GM23338 (cell line): ENCODE results near the gene TRAPPC10. TPM values are rescaled to one million over a fixed set of nuclear protein-coding genes. Genes with fewer than 3 reads are reported as not detected.

Experiments
- ATAC-seq: fragments of 200-7000 bp; cut with Tn5 transposase; 3 replicates; pipeline ENCODE4 v1.9.1; 2020
- DNase-seq: peaks from one replicate; pipeline ENCODE4 v3.0.0-alpha.2; 2015; ENCODE audit warnings: low spot score
- H2AFZ ChIP-seq: fragments of 200-600 bp; sonication (generic); 2 replicates; pipeline ENCODE4 v1.8.0; 2016; ENCODE audit warnings: antibody characterized with exemption, mild to moderate bottlenecking, moderate library complexity
- H3F3A ChIP-seq: fragments of 200-600 bp; sonication (generic); replicated peaks from 2 replicates; pipeline ENCODE4 v1.8.0; 2017; ENCODE audit warnings: antibody characterized with exemption, mixed run types, low read depth
- H3K27ac ChIP-seq: fragments of 200-600 bp; sonication (generic); 2 replicates; pipeline ENCODE4 v1.6.1; 2016; ENCODE audit warnings: low read depth
- H3K27me3 ChIP-seq: fragments of 200-600 bp; sonication (generic); 2 replicates; pipeline ENCODE4 v1.8.0; 2016; ENCODE audit warnings: mild to moderate bottlenecking, mixed run types, moderate library complexity; ENCODE audit not compliant: insufficient read depth
- H3K36me3 ChIP-seq: fragments of 200-600 bp; sonication (generic); 2 replicates; pipeline ENCODE4 v1.8.0; 2016; ENCODE audit warnings: mild to moderate bottlenecking; ENCODE audit not compliant: insufficient read depth
- H3K4me1 ChIP-seq: fragments of 200-600 bp; sonication (generic); 2 replicates; pipeline ENCODE4 v1.8.0; 2016; ENCODE audit warnings: mild to moderate bottlenecking, moderate library complexity; ENCODE audit not compliant: insufficient read depth
- H3K4me2 ChIP-seq: fragments of 200-600 bp; sonication (generic); 2 replicates; pipeline ENCODE4 v1.7.1; 2017; ENCODE audit warnings: mixed run types
- H3K4me3 ChIP-seq: fragments of 200-600 bp; sonication (generic); 2 replicates; pipeline ENCODE4 v1.6.1; 2016; ENCODE audit warnings: mixed run types
- H3K79me2 ChIP-seq: fragments of 200-600 bp; sonication (generic); replicated peaks from 2 replicates; pipeline ENCODE4 v1.8.0; 2017; ENCODE audit warnings: mild to moderate bottlenecking; ENCODE audit not compliant: insufficient read depth
- H3K9me2 ChIP-seq: fragments of 200-600 bp; sonication (generic); 2 replicates; pipeline ENCODE4 v1.8.0; 2017; ENCODE audit not compliant: insufficient read depth
- H4K20me1 ChIP-seq: fragments of 200-600 bp; sonication (generic); replicated peaks from 2 replicates; pipeline ENCODE4 v1.8.0; 2017; ENCODE audit warnings: mild to moderate bottlenecking; ENCODE audit not compliant: insufficient read depth
- H3K27ac Mint-ChIP-seq: 2 replicates; pipeline ENCODE4 v1.8.0; 2020; ENCODE audit warnings: inconsistent platforms, mild to moderate bottlenecking, moderate library complexity, mixed read lengths
- H3K27me3 Mint-ChIP-seq: 3 replicates; pipeline ENCODE4 v1.8.0; 2022; ENCODE audit warnings: low read depth, mild to moderate bottlenecking, moderate library complexity, mixed read lengths, inconsistent platforms; ENCODE audit not compliant: insufficient read depth, poor library complexity
- H3K36me3 Mint-ChIP-seq: 3 replicates; pipeline ENCODE4 v1.8.0; 2021; ENCODE audit warnings: low read depth, mild to moderate bottlenecking, inconsistent platforms, moderate library complexity, mixed read lengths
- H3K4me1 Mint-ChIP-seq: 3 replicates; pipeline ENCODE4 v1.8.0; 2020; ENCODE audit warnings: mild to moderate bottlenecking, inconsistent platforms, mixed read lengths
- H3K4me3 Mint-ChIP-seq: 3 replicates; pipeline ENCODE4 v1.8.0; 2021; ENCODE audit warnings: moderate library complexity, mild to moderate bottlenecking, inconsistent platforms, mixed read lengths
- H3K9me3 Mint-ChIP-seq: 3 replicates; pipeline ENCODE4 v1.8.0; 2020; ENCODE audit warnings: moderate library complexity, mild to moderate bottlenecking, inconsistent platforms, mixed read lengths
- CREB1 ChIP-seq: fragments of 250-450 bp; sonication (Bioruptor Pico); IDR thresholded peaks from 2 replicates; pipeline ENCODE4 v1.5.0; 2020; ENCODE audit warnings: low read depth, mild to moderate bottlenecking, moderate library complexity
- CTCF ChIP-seq, 2 experiments: fragments of 200-600 bp in 1 of 2; sonication (generic) in 1 of 2; conservative IDR thresholded peaks; 2 replicates each; pipeline versions ENCODE4 v1.5.1 to v1.6.1; 2016 to 2017; ENCODE audit warnings: antibody characterized with exemption in 2 of 2, low read depth in 2 of 2, mild to moderate bottlenecking in 2 of 2, moderate library complexity in 1 of 2
- ETS1 ChIP-seq: IDR thresholded peaks from 2 replicates; pipeline ENCODE4 v1.6.1; 2016; ENCODE audit warnings: antibody characterized with exemption
- EZH2 ChIP-seq: fragments of 200-600 bp; sonication (generic); IDR thresholded peaks from one replicate; pipeline ENCODE4 v1.8.0; 2017; ENCODE audit warnings: antibody characterized with exemption, mild to moderate bottlenecking, low read depth; ENCODE audit not compliant: unreplicated experiment
- EZH2phosphoT487 ChIP-seq: fragments of 200-600 bp; sonication (generic); IDR thresholded peaks from one replicate; pipeline ENCODE4 v1.8.1; 2018; ENCODE audit warnings: antibody characterized with exemption; ENCODE audit not compliant: unreplicated experiment
- JUNB ChIP-seq: IDR thresholded peaks from one replicate; pipeline ENCODE4 v1.6.1; 2016; ENCODE audit warnings: antibody characterized with exemption; ENCODE audit not compliant: unreplicated experiment
- REST ChIP-seq: IDR thresholded peaks from one replicate; pipeline ENCODE4 v1.6.1; 2018; ENCODE audit warnings: antibody characterized with exemption; ENCODE audit not compliant: unreplicated experiment
- STAT1 ChIP-seq: IDR thresholded peaks from one replicate; pipeline ENCODE4 v1.6.1; 2016; ENCODE audit warnings: antibody characterized with exemption; ENCODE audit not compliant: unreplicated experiment
- ZNF114 ChIP-seq: fragments of 250-450 bp; sonication (Bioruptor Pico); IDR thresholded peaks from 2 replicates; pipeline ENCODE4 v1.5.0; 2020; ENCODE audit warnings: mild to moderate bottlenecking, moderate library complexity
- ZNF331 ChIP-seq: fragments of 250-450 bp; sonication (Bioruptor Pico); IDR thresholded peaks from 2 replicates; pipeline ENCODE4 v1.5.0; 2020; ENCODE audit warnings: low read depth, mild to moderate bottlenecking, moderate library complexity
- polyA plus RNA-seq: library from polyadenylated mRNA; unstranded; fragments of >200 nt; fragmentation: Nextera tagmentation; extraction: Ambion mirVana; gene quantifications from 2 replicates; pipeline ENCODE4 v1.2.1, GENCODE V29; 2016
- total RNA-seq: library from RNA; depleted of rRNA; stranded (reverse); fragments of >200 nt; shearing (Covaris generic); gene quantifications from 2 replicates; pipeline ENCODE4 v1.2.3, GENCODE V29; 2014

Gene TRAPPC10
- total and polyA plus RNA-seq, 2 experiments from 2014 or later: 14.0 to 27.1 TPM

- Mint-ChIP-seq H3K4me1 (no peaks in the 10 kb centered on the region), H3K4me3 (no peak overlapping the region), H3K27ac (no peak overlapping the region), H3K36me3 (no peaks in the 10 kb centered on the region), H3K27me3 (peaks cover 7% of the 10 kb centered on the region), H3K9me3 (peaks cover 4% of the 10 kb centered on the region; the same call in 2 of the 3 replicates)
- H3K36me3 ChIP-seq: no peaks in the 10 kb centered on the region
- H2AFZ ChIP-seq: no peak overlapping the region
- no peaks in the 10 kb centered on the region for H3K9me2 ChIP-seq
- H3K4me1 ChIP-seq: no peaks in the 10 kb centered on the region
- no peaks in the 10 kb centered on the region for H3K27me3 ChIP-seq
- no peak overlapping the region for H3K4me2 ChIP-seq
- no peak for TF ChIP-seq EZH2phosphoT487
- no peak for TF ChIP-seq ZNF114 (CRISPR knock-in tag)
- TF ChIP-seq STAT1: no peak
- no peak for TF ChIP-seq EZH2
- no peak for TF ChIP-seq REST
- no peak for TF ChIP-seq CREB1 (CRISPR knock-in tag)
- no peak for TF ChIP-seq CTCF (conservative IDR thresholded peaks at IDR 0.05; ENCODE audit: low read depth in 2 of 2)
- no peak for TF ChIP-seq ETS1
- TF ChIP-seq ZNF331: no peak
- no peak for DNase-seq
- H3F3A ChIP-seq: no peaks in the 10 kb centered on the region
- H3K27ac ChIP-seq: no peak overlapping the region
- ATAC-seq: no peak
- no peaks in the 10 kb centered on the region for H3K79me2 ChIP-seq
- no peak overlapping the region for H3K4me3 ChIP-seq
- H4K20me1 ChIP-seq: no peaks in the 10 kb centered on the region
Measured at GRCh38 chr21:43966946-43967512, 45.1 kb upstream of the TRAPPC10 start.

- Mint-ChIP-seq H3K27me3 (peaks cover 7% of the 10 kb centered on the region), H3K4me1 (no peaks in the 10 kb centered on the region), H3K9me3 (peaks cover 2% of the 10 kb centered on the region; the same call in 2 of the 3 replicates), H3K4me3 (no peak overlapping the region), H3K27ac (no peak overlapping the region), H3K36me3 (no peaks in the 10 kb centered on the region)
- Histone ChIP-seq H3K4me3 (no peak overlapping the region), H3K27me3 (no peaks in the 10 kb centered on the region), H3K4me1 (no peaks in the 10 kb centered on the region), H2AFZ (no peak overlapping the region), H3K27ac (no peak overlapping the region), H4K20me1 (no peaks in the 10 kb centered on the region), H3F3A (no peaks in the 10 kb centered on the region), H3K36me3 (no peaks in the 10 kb centered on the region), H3K79me2 (no peaks in the 10 kb centered on the region), H3K9me2 (no peaks in the 10 kb centered on the region), H3K4me2 (no peak overlapping the region)
- ATAC-seq (no peak), DNase-seq (no peak)
- TF ChIP-seq JUNB (no peak), EZH2 (no peak), ZNF331 (no peak), CTCF (conservative IDR thresholded peaks at IDR 0.05; ENCODE audit: low read depth in 2 of 2) (no peak), EZH2phosphoT487 (no peak)
Measured at GRCh38 chr21:43967981-43968380, 44.1 kb upstream of the TRAPPC10 start.
